ENCODE results near the gene RFLNA.

The RFLNA gene

GRCh38 chr12:124294780-124295341 is at the start of gene RFLNA:
Gene RFLNA, plus strand, starts transcription at chr12:124295093. Its CDS starts 337 bp downstream, at chr12:124295430.
- Histone ChIP-seq H3K9me3 (ENCODE audit: control insufficient read depth in 5 of 5, low read length in 5 of 5) (no peaks in the 10 kb centered on the region), H3K36me3 (ENCODE audit: control insufficient read depth in 5 of 5, insufficient read depth in 5 of 5, low read length in 5 of 5) (no peaks in the 10 kb centered on the region), H3K9ac (ENCODE audit: low read length in 5 of 5) (no peak within 1 kb of the TSS), H3K4me3 (ENCODE audit: low read depth in 1 of 5, low read length in 5 of 5) (peak within 1 kb of the TSS in 3 of 5 donors; percentile 27 to 40 (median 36)), H3K27ac (ENCODE audit: low read depth, low read length) (no peak within 1 kb of the TSS), H3K27me3 (ENCODE audit: control insufficient read depth in 5 of 5, insufficient read depth in 4 of 5, low read length in 5 of 5) (peaks cover 14 to 35% (median 31%) of the 10 kb centered on the region in 5 donors), H3K4me1 (ENCODE audit: control insufficient read depth in 5 of 5, insufficient read depth in 5 of 5, low read length in 5 of 5) (peaks cover 0 to 31% (median 10%) of the 10 kb centered on the region in 5 donors)

- Histone ChIP-seq H3K4me1 (ENCODE audit: control insufficient read depth in 5 of 5, insufficient read depth in 5 of 5, low read length in 5 of 5) (peaks cover 0 to 11% (median 2%) of the 10 kb centered on the region in 5 donors), H3K27ac (ENCODE audit: low read depth, low read length) (no peak overlapping the region), H3K4me3 (ENCODE audit: low read depth in 1 of 5, low read length in 5 of 5) (no peak overlapping the region), H3K27me3 (ENCODE audit: control insufficient read depth in 5 of 5, insufficient read depth in 4 of 5, low read length in 5 of 5) (peaks cover 0 to 2% (median 0%) of the 10 kb centered on the region in 5 donors), H3K36me3 (ENCODE audit: control insufficient read depth in 5 of 5, insufficient read depth in 5 of 5, low read length in 5 of 5) (no peaks in the 10 kb centered on the region), H3K9ac (ENCODE audit: low read length in 5 of 5) (no peak overlapping the region), H3K9me3 (ENCODE audit: control insufficient read depth in 5 of 5, low read length in 5 of 5) (peaks cover 3 to 19% (median 14%) of the 10 kb centered on the region in 5 donors)
Observed at GRCh38 chr12:124247331-124247730, 47.6 kb upstream of the RFLNA start.

GRCh38 chr12:124248941-124249825 is 45.7 kb upstream of the RFLNA start:
- Histone ChIP-seq H3K27me3 (ENCODE audit: control insufficient read depth in 5 of 5, insufficient read depth in 4 of 5, low read length in 5 of 5) (peaks cover 0 to 9% (median 3%) of the 10 kb centered on the region in 5 donors), H3K4me1 (ENCODE audit: control insufficient read depth in 5 of 5, insufficient read depth in 5 of 5, low read length in 5 of 5) (peaks cover 0 to 11% (median 2%) of the 10 kb centered on the region in 5 donors), H3K27ac (ENCODE audit: low read depth, low read length) (no peak overlapping the region), H3K36me3 (ENCODE audit: control insufficient read depth in 5 of 5, insufficient read depth in 5 of 5, low read length in 5 of 5) (no peaks in the 10 kb centered on the region), H3K9ac (ENCODE audit: low read length in 5 of 5) (no peak overlapping the region), H3K4me3 (ENCODE audit: low read depth in 1 of 5, low read length in 5 of 5) (no peak overlapping the region), H3K9me3 (ENCODE audit: control insufficient read depth in 5 of 5, low read length in 5 of 5) (peaks cover 0 to 16% (median 14%) of the 10 kb centered on the region in 5 donors)

- H3K4me1 ChIP-seq (ENCODE audit: control insufficient read depth in 5 of 5, insufficient read depth in 5 of 5, low read length in 5 of 5) = peaks cover 0 to 21% (median 11%) of the 10 kb centered on the region in 5 donors
- no peak overlapping the region for H3K27ac ChIP-seq (ENCODE audit: low read depth, low read length)
- H3K36me3 ChIP-seq (ENCODE audit: control insufficient read depth in 5 of 5, insufficient read depth in 5 of 5, low read length in 5 of 5) = no peaks in the 10 kb centered on the region
- H3K9ac ChIP-seq (ENCODE audit: low read length in 5 of 5) = no peak overlapping the region
- peaks cover 0 to 15% (median 4%) of the 10 kb centered on the region in 5 donors for H3K27me3 ChIP-seq (ENCODE audit: control insufficient read depth in 5 of 5, insufficient read depth in 4 of 5, low read length in 5 of 5)
- no peak overlapping the region for H3K4me3 ChIP-seq (ENCODE audit: low read depth in 1 of 5, low read length in 5 of 5)
- H3K9me3 ChIP-seq (ENCODE audit: control insufficient read depth in 5 of 5, low read length in 5 of 5) = peaks cover 0 to 13% (median 12%) of the 10 kb centered on the region in 5 donors
Observed at GRCh38 chr12:124251186-124251585, 43.7 kb upstream of the RFLNA start.

GRCh38 chr12:124252964-124253363 is 41.9 kb upstream of the RFLNA start:
- Histone ChIP-seq H3K4me1 (ENCODE audit: control insufficient read depth in 5 of 5, insufficient read depth in 5 of 5, low read length in 5 of 5) (peaks cover 0 to 25% (median 12%) of the 10 kb centered on the region in 5 donors), H3K36me3 (ENCODE audit: control insufficient read depth in 5 of 5, insufficient read depth in 5 of 5, low read length in 5 of 5) (no peaks in the 10 kb centered on the region), H3K4me3 (ENCODE audit: low read depth in 1 of 5, low read length in 5 of 5) (no peak overlapping the region), H3K27me3 (ENCODE audit: control insufficient read depth in 5 of 5, insufficient read depth in 4 of 5, low read length in 5 of 5) (peaks cover 0 to 19% (median 4%) of the 10 kb centered on the region in 5 donors), H3K9ac (ENCODE audit: low read length in 5 of 5) (no peak overlapping the region), H3K27ac (ENCODE audit: low read depth, low read length) (no peak overlapping the region), H3K9me3 (ENCODE audit: control insufficient read depth in 5 of 5, low read length in 5 of 5) (no peaks in the 10 kb centered on the region)

GRCh38 chr12:124254126-124254525 is 40.8 kb upstream of the RFLNA start:
- H3K4me3 ChIP-seq (ENCODE audit: low read depth in 1 of 5, low read length in 5 of 5) = no peak overlapping the region
- no peak overlapping the region for H3K9ac ChIP-seq (ENCODE audit: low read length in 5 of 5)
- no peaks in the 10 kb centered on the region for H3K36me3 ChIP-seq (ENCODE audit: control insufficient read depth in 5 of 5, insufficient read depth in 5 of 5, low read length in 5 of 5)
- H3K9me3 ChIP-seq (ENCODE audit: control insufficient read depth in 5 of 5, low read length in 5 of 5) = no peaks in the 10 kb centered on the region
- H3K4me1 ChIP-seq (ENCODE audit: control insufficient read depth in 5 of 5, insufficient read depth in 5 of 5, low read length in 5 of 5) = peaks cover 0 to 25% (median 7%) of the 10 kb centered on the region in 5 donors
- peaks cover 4 to 19% (median 6%) of the 10 kb centered on the region in 5 donors for H3K27me3 ChIP-seq (ENCODE audit: control insufficient read depth in 5 of 5, insufficient read depth in 4 of 5, low read length in 5 of 5)
- no peak overlapping the region for H3K27ac ChIP-seq (ENCODE audit: low read depth, low read length)

GRCh38 chr12:124259154-124260066 is 35.5 kb upstream of the RFLNA start:
- Histone ChIP-seq H3K4me1 (ENCODE audit: control insufficient read depth in 5 of 5, insufficient read depth in 5 of 5, low read length in 5 of 5) (peaks cover 0 to 21% (median 0%) of the 10 kb centered on the region in 5 donors), H3K27ac (ENCODE audit: low read depth, low read length) (no peak overlapping the region), H3K27me3 (ENCODE audit: control insufficient read depth in 5 of 5, insufficient read depth in 4 of 5, low read length in 5 of 5) (peaks cover 0 to 12% (median 8%) of the 10 kb centered on the region in 5 donors), H3K36me3 (ENCODE audit: control insufficient read depth in 5 of 5, insufficient read depth in 5 of 5, low read length in 5 of 5) (no peaks in the 10 kb centered on the region), H3K4me3 (ENCODE audit: low read depth in 1 of 5, low read length in 5 of 5) (no peak overlapping the region), H3K9ac (ENCODE audit: low read length in 5 of 5) (no peak overlapping the region), H3K9me3 (ENCODE audit: control insufficient read depth in 5 of 5, low read length in 5 of 5) (no peaks in the 10 kb centered on the region)

GRCh38 chr12:124261885-124262284 is 33.0 kb upstream of the RFLNA start:
- Histone ChIP-seq H3K9ac (ENCODE audit: low read length in 5 of 5) (no peak overlapping the region), H3K4me3 (ENCODE audit: low read depth in 1 of 5, low read length in 5 of 5) (no peak overlapping the region), H3K36me3 (ENCODE audit: control insufficient read depth in 5 of 5, insufficient read depth in 5 of 5, low read length in 5 of 5) (no peaks in the 10 kb centered on the region), H3K27me3 (ENCODE audit: control insufficient read depth in 5 of 5, insufficient read depth in 4 of 5, low read length in 5 of 5) (peaks cover 0 to 12% (median 8%) of the 10 kb centered on the region in 5 donors), H3K4me1 (ENCODE audit: control insufficient read depth in 5 of 5, insufficient read depth in 5 of 5, low read length in 5 of 5) (peaks cover 0 to 12% (median 0%) of the 10 kb centered on the region in 5 donors), H3K9me3 (ENCODE audit: control insufficient read depth in 5 of 5, low read length in 5 of 5) (no peaks in the 10 kb centered on the region), H3K27ac (ENCODE audit: low read depth, low read length) (no peak overlapping the region)

GRCh38 chr12:124264089-124264795 is 30.7 kb upstream of the RFLNA start:
- peaks cover 0 to 5% (median 5%) of the 10 kb centered on the region in 5 donors for H3K27me3 ChIP-seq (ENCODE audit: control insufficient read depth in 5 of 5, insufficient read depth in 4 of 5, low read length in 5 of 5)
- no peak overlapping the region for H3K9ac ChIP-seq (ENCODE audit: low read length in 5 of 5)
- H3K36me3 ChIP-seq (ENCODE audit: control insufficient read depth in 5 of 5, insufficient read depth in 5 of 5, low read length in 5 of 5) = no peaks in the 10 kb centered on the region
- peaks cover 0 to 12% (median 0%) of the 10 kb centered on the region in 5 donors for H3K4me1 ChIP-seq (ENCODE audit: control insufficient read depth in 5 of 5, insufficient read depth in 5 of 5, low read length in 5 of 5)
- no peak overlapping the region for H3K27ac ChIP-seq (ENCODE audit: low read depth, low read length)
- H3K9me3 ChIP-seq (ENCODE audit: control insufficient read depth in 5 of 5, low read length in 5 of 5) = peaks cover 0 to 4% (median 0%) of the 10 kb centered on the region in 5 donors
- H3K4me3 ChIP-seq (ENCODE audit: low read depth in 1 of 5, low read length in 5 of 5) = no peak overlapping the region
